RWPE2 (cell line): Measurements from ENCODE around the gene CKLF.

Experiments
- ATAC-seq: fragments of 200-7000 bp; cut with Tn5 transposase; 3 replicates; pipeline ENCODE4 v1.9.1; 2021; ENCODE audit warnings: low read depth
- DNase-seq: peaks from one replicate; pipeline ENCODE4 v3.0.0-alpha.2; 2020; ENCODE audit warnings: low spot score
- H3K27ac ChIP-seq: fragments of 450-650 bp; 2 replicates; pipeline ENCODE4 v1.5.1; 2017; ENCODE audit warnings: mild to moderate bottlenecking; ENCODE audit not compliant: poor library complexity, severe bottlenecking
- H3K27me3 ChIP-seq: fragments of 250-450 bp; sonication (Bioruptor Pico); 2 replicates; pipeline ENCODE4 v1.5.1; 2021; ENCODE audit warnings: mild to moderate bottlenecking, moderate library complexity; ENCODE audit not compliant: insufficient read depth, poor library complexity, severe bottlenecking
- H3K36me3 ChIP-seq: fragments of 250-450 bp; sonication (Bioruptor Pico); 2 replicates; pipeline ENCODE4 v1.5.1; 2020; ENCODE audit warnings: low read depth, mild to moderate bottlenecking, moderate library complexity
- H3K4me1 ChIP-seq: fragments of 250-450 bp; sonication (Bioruptor Pico); 2 replicates; pipeline ENCODE4 v1.5.1; 2021; ENCODE audit warnings: mild to moderate bottlenecking, moderate library complexity; ENCODE audit not compliant: insufficient read depth, poor library complexity, severe bottlenecking
- H3K4me3 ChIP-seq: fragments of 250-450 bp; sonication (Bioruptor Pico); 2 replicates; pipeline ENCODE4 v1.5.1; 2021; ENCODE audit warnings: mild to moderate bottlenecking, moderate library complexity; ENCODE audit not compliant: severe bottlenecking
- H3K9me3 ChIP-seq: fragments of 250-450 bp; sonication (Bioruptor Pico); 2 replicates; pipeline ENCODE4 v1.5.1; 2021; ENCODE audit warnings: mild to moderate bottlenecking, moderate library complexity; ENCODE audit not compliant: severe bottlenecking
- TF ChIP-seq, protein P1 (sequence below): fragments of 450-650 bp; IDR thresholded peaks from one replicate; pipeline ENCODE4 v1.5.1; 2017; ENCODE audit warnings: mild to moderate bottlenecking, moderate library complexity; ENCODE audit not compliant: poor library complexity, severe bottlenecking

CKLF gene, protein sequence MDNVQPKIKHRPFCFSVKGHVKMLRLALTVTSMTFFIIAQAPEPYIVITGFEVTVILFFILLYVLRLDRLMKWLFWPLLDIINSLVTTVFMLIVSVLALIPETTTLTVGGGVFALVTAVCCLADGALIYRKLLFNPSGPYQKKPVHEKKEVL

DNA sequence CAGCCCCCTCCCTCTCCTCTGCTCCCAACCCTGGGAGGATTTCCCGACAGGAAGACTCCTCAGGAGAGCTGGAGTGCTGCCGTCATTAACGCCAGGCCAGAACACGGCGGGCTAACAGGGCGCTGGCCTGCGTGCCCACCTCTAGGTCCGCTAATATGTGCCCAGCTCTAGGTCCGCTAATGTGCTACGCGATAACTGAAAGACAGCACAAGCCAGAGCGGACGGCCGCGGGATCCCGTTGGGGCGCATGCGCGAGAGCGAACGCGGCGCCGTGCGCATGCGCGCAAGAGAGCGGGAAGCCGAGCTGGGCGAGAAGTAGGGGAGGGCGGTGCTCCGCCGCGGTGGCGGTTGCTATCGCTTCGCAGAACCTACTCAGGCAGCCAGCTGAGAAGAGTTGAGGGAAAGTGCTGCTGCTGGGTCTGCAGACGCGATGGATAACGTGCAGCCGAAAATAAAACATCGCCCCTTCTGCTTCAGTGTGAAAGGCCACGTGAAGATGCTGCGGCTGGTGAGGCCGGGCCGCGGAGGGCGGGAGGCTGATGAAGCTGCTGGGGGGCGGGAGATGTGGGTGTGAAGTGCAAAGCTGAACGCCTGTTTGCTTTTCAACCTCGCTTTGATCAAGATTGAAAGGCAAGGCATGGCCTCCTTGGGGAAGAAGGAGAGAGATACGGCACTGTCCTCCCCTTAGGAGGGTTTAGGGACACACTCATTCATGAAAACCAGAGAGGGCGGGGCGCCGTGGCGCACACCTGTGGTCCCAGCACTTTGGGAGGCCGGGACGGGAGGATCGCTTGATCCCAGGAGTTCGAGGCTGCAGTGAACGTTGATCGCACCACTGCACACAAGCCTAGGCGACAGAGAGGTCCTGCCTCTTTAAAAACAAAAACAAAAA lies at the start of gene CKLF:
Gene CKLF, plus strand, starts transcription at position 291 of the 892 bp plus-strand sequence. Its CDS starts 140 bp downstream, at position 431.
- peak; percentile 67 for ATAC-seq
- DNase-seq, result peak; percentile 82
- TF ChIP-seq, protein P1, sequence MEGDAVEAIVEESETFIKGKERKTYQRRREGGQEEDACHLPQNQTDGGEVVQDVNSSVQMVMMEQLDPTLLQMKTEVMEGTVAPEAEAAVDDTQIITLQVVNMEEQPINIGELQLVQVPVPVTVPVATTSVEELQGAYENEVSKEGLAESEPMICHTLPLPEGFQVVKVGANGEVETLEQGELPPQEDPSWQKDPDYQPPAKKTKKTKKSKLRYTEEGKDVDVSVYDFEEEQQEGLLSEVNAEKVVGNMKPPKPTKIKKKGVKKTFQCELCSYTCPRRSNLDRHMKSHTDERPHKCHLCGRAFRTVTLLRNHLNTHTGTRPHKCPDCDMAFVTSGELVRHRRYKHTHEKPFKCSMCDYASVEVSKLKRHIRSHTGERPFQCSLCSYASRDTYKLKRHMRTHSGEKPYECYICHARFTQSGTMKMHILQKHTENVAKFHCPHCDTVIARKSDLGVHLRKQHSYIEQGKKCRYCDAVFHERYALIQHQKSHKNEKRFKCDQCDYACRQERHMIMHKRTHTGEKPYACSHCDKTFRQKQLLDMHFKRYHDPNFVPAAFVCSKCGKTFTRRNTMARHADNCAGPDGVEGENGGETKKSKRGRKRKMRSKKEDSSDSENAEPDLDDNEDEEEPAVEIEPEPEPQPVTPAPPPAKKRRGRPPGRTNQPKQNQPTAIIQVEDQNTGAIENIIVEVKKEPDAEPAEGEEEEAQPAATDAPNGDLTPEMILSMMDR, result no peak
- Histone ChIP-seq H3K4me1 (peaks cover 24% of the 10 kb centered on the region), H3K9me3 (no peaks in the 10 kb centered on the region), H3K27me3 (no peaks in the 10 kb centered on the region), H3K4me3 (peak within 1 kb of the TSS; percentile 40), H3K36me3 (peaks cover 34% of the 10 kb centered on the region), H3K27ac (peak within 1 kb of the TSS; percentile 44)

DNA sequence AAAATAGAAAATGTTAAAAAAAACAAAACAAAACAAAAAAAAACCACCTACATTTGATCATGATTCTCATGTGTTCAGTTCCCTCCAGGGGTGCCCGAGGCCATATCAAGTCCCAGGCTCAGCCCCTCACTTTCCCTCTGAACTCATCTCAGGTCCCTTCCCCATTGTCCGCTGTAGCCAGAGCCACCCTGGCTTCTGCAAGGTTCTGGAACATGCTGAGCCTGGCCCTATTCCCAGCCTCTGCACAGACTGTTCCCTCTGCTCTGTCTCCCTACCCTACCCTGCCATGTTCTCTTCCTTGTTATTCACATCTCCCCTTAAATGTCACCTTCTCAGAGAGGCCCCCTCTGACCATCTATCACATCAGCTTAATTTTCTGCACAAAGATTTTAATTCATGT lies 49.3 kb upstream of the CKLF start:
- no peaks in the 10 kb centered on the region for H3K27me3 ChIP-seq

DNA sequence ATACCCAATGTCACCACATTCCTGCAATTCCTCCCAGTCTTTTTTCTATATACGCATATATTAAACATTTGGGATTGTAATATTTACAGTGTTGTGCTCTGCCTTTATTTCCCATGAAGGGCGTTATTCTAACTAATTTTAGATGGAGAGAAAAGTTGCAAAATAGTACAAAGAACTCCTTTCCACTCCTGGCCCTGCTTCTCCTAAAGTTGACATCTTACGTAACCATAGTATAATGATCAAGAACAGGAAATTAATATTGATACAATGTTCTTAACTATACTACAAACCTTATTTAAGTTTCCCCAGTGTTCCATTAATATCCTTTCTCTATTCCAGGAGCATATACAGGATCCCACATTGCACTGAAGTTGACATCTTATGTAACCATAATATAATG lies 48.8 kb upstream of the CKLF start:
- Histone ChIP-seq H3K27me3 (no peaks in the 10 kb centered on the region), H3K27ac (no peak overlapping the region), H3K9me3 (no peaks in the 10 kb centered on the region), H3K4me1 (peaks cover 26% of the 10 kb centered on the region), H3K36me3 (no peaks in the 10 kb centered on the region), H3K4me3 (no peak overlapping the region)
- no peak for ATAC-seq
- DNase-seq, result no peak
- TF ChIP-seq, protein P1, result no peak

More for the DNA sequence above, 49.3 kb upstream of the CKLF start:
- H3K9me3 ChIP-seq, result no peaks in the 10 kb centered on the region
- H3K27ac ChIP-seq, result peak overlapping the region; percentile 13
- TF ChIP-seq, protein P1, result no peak
- ATAC-seq (no peak), DNase-seq (no peak)
- no peaks in the 10 kb centered on the region for H3K36me3 ChIP-seq
- peaks cover 23% of the 10 kb centered on the region for H3K4me1 ChIP-seq
- H3K4me3 ChIP-seq, result no peak overlapping the region

DNA sequence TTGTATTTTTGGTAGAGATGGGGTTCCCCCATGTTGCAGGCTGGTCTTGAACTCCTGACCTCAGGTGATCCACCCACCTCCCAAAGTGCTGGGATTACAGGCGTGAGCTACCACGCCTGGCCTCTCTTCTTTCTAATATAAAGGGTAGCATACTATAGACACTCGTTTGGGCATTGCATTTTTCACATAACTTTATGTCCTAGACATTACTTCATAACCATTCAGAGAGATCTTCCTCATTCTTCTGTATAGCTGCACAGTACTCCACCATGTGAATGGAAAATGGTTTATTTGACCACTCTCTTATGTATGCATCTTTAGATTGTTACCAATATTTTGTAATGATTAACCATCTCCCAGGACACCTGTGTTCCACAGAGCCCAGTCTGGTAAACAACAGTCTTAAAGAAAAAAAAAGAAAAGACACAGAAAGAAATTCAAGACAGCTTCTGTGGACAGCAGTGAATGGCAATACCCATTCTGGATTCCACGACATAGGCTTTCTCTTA lies 44.6 kb upstream of the CKLF start:
- H3K9me3 ChIP-seq, result no peaks in the 10 kb centered on the region
- TF ChIP-seq, protein P1, result no peak
- H3K4me3 ChIP-seq, result no peak overlapping the region
- H3K27ac ChIP-seq, result peak overlapping the region; percentile 94
- no peak for DNase-seq
- ATAC-seq, result no peak
- peaks cover 5% of the 10 kb centered on the region; the same call in 1 of the 2 replicates for H3K36me3 ChIP-seq
- H3K4me1 ChIP-seq, result peaks cover 49% of the 10 kb centered on the region
- no peaks in the 10 kb centered on the region for H3K27me3 ChIP-seq
